HepG2 (cell line): Measurements from ENCODE around the gene PSKH1. TPM values are rescaled to one million over a fixed set of nuclear protein-coding genes. Genes with fewer than 3 reads are reported as not detected.
A peak's percentile ranks its signal among the peaks of the same experiment; 100 is the strongest.

ENCODE experiments used
- BCL6 ChIP-seq: IDR thresholded peaks from 2 replicates; pipeline ENCODE4 v1.6.1; 2016; ENCODE audit warnings: missing genetic modification reagents, missing compliant biosample characterization
- ELF3 ChIP-seq: IDR thresholded peaks from 2 replicates; pipeline ENCODE4 v1.6.1; 2016; ENCODE audit warnings: missing genetic modification reagents, missing compliant biosample characterization
- FOXA1 ChIP-seq, 2 experiments: fragments of 450-650 bp in 1 of 2; sonication (generic) in 1 of 2; formaldehyde crosslinking in 1 of 2; IDR thresholded peaks; 2 replicates each; pipeline versions ENCODE4 v1.4.0 to v1.6.1; 2016 to 2020; ENCODE audit warnings: missing genetic modification reagents in 1 of 2
- FOXA3 ChIP-seq: IDR thresholded peaks from 2 replicates; pipeline ENCODE4 v1.6.1; 2016; ENCODE audit warnings: missing genetic modification reagents, missing compliant biosample characterization
- FOXK2 ChIP-seq: fragments of 450-650 bp; IDR thresholded peaks from 2 replicates; pipeline ENCODE4 v1.6.1; 2016
- MIXL1 ChIP-seq: IDR thresholded peaks from 2 replicates; pipeline ENCODE4 v1.6.1; 2016
- MZF1 ChIP-seq: sonication (generic); formaldehyde crosslinking; IDR thresholded peaks from 2 replicates; pipeline ENCODE4 v1.8.1; 2023; ENCODE audit warnings: mild to moderate bottlenecking, missing genetic modification reagents, borderline replicate concordance
- SETDB1 ChIP-seq: sonication (generic); formaldehyde crosslinking; IDR thresholded peaks from 2 replicates; pipeline ENCODE4 v1.5.1; 2020; ENCODE audit warnings: missing genetic modification reagents, mild to moderate bottlenecking, borderline replicate concordance
- ZFP41 ChIP-seq: sonication (generic); formaldehyde crosslinking; IDR thresholded peaks from 2 replicates; pipeline ENCODE4 v1.4.0; 2020; ENCODE audit warnings: mild to moderate bottlenecking, missing genetic modification reagents, borderline replicate concordance
- ZKSCAN5 ChIP-seq: sonication (generic); formaldehyde crosslinking; IDR thresholded peaks from 2 replicates; pipeline ENCODE4 v1.5.1; 2020; ENCODE audit warnings: mild to moderate bottlenecking, missing genetic modification reagents
- ZNF274 ChIP-seq: sonication (generic); formaldehyde crosslinking; IDR thresholded peaks from 2 replicates; pipeline ENCODE4 v1.5.1; 2020; ENCODE audit warnings: mild to moderate bottlenecking, missing genetic modification reagents
- ZNF326 ChIP-seq: sonication (generic); formaldehyde crosslinking; IDR thresholded peaks from 2 replicates; pipeline ENCODE4 v1.4.0; 2020; ENCODE audit warnings: missing genetic modification reagents, borderline replicate concordance
- ZNF709 ChIP-seq: sonication (generic); formaldehyde crosslinking; IDR thresholded peaks from 2 replicates; pipeline ENCODE4 v1.5.0; 2020; ENCODE audit warnings: mild to moderate bottlenecking, missing genetic modification reagents
- ZNF879 ChIP-seq: sonication (generic); formaldehyde crosslinking; IDR thresholded peaks from 2 replicates; pipeline ENCODE4 v1.8.1; 2023; ENCODE audit warnings: missing genetic modification reagents
- polyA plus RNA-seq, 8 experiments: library from polyadenylated mRNA; depleted of rRNA in 3 of 8; stranded (reverse) in 7 of 8; unstranded in 1 of 8; fragments of >200 nt; fragmentation: Illumina TruSeq in 4 of 8; extraction: Trizol in 4 of 8; gene quantifications; 2 replicates each; pipeline versions ENCODE4 v1.2.1 to v1.2.3, GENCODE V29; 2011 to 2016; ENCODE audit warnings: low read depth in 4 of 8, missing spikeins in 1 of 8, mixed read lengths in 1 of 8; ENCODE audit not compliant: insufficient read depth in 1 of 8
- total RNA-seq, 5 experiments: library from RNA; depleted of rRNA; stranded (reverse); fragments of >200 nt; fragmentation: Illumina TruSeq; extraction: Trizol; gene quantifications; 2 replicates each; pipeline ENCODE4 v1.2.3, GENCODE V29; 2016; ENCODE audit warnings: low read depth in 1 of 5
- TF ChIP-seq, protein P1 (sequence below), 2 experiments: fragments of 450-650 bp in 1 of 2; sonication (generic) in 1 of 2; formaldehyde crosslinking in 1 of 2; IDR thresholded peaks; 2 replicates each; pipeline versions ENCODE4 v1.6.1 to v1.8.0; 2016 to 2022; ENCODE audit warnings: antibody characterized with exemption in 1 of 2, mild to moderate bottlenecking in 1 of 2, missing genetic modification reagents in 1 of 2
- TF ChIP-seq, protein P2 (sequence below): sonication (generic); formaldehyde crosslinking; IDR thresholded peaks from 2 replicates; pipeline ENCODE4 v1.4.0; 2020; ENCODE audit warnings: mild to moderate bottlenecking, missing genetic modification reagents

PSKH1 gene
- total and polyA plus RNA-seq, 2 of the 13 experiments (the other 11 are each of a cell fraction or from before 2014, with no cell fraction given), result 8.4 to 19.1 TPM

DNA sequence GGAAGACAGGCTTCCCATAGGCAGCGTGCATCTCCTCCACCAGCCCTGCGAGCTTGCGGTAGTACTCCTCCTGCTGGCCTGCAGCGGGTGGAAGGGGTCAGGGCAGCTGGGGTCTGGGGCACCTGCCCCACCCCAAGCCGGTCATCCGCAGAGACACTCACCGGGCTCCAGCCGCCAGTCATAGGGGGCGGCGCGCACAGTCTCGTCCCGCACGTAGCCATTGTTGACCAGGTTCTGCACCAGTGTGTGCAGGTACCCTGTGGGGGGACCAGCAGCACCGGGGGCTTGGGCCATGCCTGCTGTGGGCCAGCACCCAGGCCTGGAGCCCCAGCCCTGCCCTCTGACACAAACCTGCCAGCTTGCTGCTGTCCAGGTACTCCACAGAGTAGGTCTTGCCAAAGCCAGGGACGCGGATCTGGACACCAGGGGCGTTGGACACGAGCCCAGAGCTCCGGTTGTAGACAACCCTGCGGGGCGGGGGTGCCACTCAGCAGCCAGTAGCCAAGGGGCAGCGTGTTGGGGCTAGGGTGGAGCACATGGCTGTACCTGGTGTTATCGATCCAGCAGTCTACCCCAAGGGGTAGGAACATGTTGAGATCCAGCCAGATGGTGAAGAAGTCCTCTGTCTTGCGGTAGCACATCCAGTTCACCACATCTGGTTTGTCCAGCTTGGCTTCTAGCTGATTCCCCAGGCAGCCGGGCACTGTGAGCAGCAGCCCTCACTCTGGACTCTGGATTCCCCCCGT, 49.6 kb downstream of the PSKH1 start (continued):
- TF ChIP-seq, protein P1, sequence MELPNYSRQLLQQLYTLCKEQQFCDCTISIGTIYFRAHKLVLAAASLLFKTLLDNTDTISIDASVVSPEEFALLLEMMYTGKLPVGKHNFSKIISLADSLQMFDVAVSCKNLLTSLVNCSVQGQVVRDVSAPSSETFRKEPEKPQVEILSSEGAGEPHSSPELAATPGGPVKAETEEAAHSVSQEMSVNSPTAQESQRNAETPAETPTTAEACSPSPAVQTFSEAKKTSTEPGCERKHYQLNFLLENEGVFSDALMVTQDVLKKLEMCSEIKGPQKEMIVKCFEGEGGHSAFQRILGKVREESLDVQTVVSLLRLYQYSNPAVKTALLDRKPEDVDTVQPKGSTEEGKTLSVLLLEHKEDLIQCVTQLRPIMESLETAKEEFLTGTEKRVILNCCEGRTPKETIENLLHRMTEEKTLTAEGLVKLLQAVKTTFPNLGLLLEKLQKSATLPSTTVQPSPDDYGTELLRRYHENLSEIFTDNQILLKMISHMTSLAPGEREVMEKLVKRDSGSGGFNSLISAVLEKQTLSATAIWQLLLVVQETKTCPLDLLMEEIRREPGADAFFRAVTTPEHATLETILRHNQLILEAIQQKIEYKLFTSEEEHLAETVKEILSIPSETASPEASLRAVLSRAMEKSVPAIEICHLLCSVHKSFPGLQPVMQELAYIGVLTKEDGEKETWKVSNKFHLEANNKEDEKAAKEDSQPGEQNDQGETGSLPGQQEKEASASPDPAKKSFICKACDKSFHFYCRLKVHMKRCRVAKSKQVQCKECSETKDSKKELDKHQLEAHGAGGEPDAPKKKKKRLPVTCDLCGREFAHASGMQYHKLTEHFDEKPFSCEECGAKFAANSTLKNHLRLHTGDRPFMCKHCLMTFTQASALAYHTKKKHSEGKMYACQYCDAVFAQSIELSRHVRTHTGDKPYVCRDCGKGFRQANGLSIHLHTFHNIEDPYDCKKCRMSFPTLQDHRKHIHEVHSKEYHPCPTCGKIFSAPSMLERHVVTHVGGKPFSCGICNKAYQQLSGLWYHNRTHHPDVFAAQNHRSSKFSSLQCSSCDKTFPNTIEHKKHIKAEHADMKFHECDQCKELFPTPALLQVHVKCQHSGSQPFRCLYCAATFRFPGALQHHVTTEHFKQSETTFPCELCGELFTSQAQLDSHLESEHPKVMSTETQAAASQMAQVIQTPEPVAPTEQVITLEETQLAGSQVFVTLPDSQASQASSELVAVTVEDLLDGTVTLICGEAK (IDR thresholded peaks at IDR 0.05), result no peak
- TF ChIP-seq, protein P1 (CRISPR knock-in tag; IDR thresholded peaks at IDR 0.05), result 0 out of 2 replicates have a peak, but pooled peaks have one; percentile 63
- TF ChIP-seq SETDB1 (peak; percentile 44; the same call in 1 of the 2 replicates), BCL6 (CRISPR knock-in tag) (peak; percentile 25), MZF1 (CRISPR knock-in tag) (0 out of 2 replicates have a peak, but pooled peaks have one; percentile 57), ZKSCAN5 (CRISPR knock-in tag) (0 out of 2 replicates have a peak, but pooled peaks have one; percentile 47), ZNF326 (CRISPR knock-in tag) (0 out of 2 replicates have a peak, but pooled peaks have one; percentile 41), ELF3 (CRISPR knock-in tag) (peak; percentile 8; the same call in 1 of the 2 replicates), FOXA1 (IDR thresholded peaks at IDR 0.05) (no peak), FOXA1 (CRISPR knock-in tag; IDR thresholded peaks at IDR 0.05) (0 out of 2 replicates have a peak, but pooled peaks have one; percentile 25), FOXA3 (0 out of 2 replicates have a peak, but pooled peaks have one; percentile 10), ZNF879 (CRISPR knock-in tag) (peak; percentile 67; the same call in 1 of the 2 replicates), FOXK2 (no peak), MIXL1 (CRISPR knock-in tag) (0 out of 2 replicates have a peak, but pooled peaks have one; percentile 65), ZNF274 (CRISPR knock-in tag) (peak; percentile 19; the same call in 1 of the 2 replicates), ZNF709 (no peak), ZFP41 (CRISPR knock-in tag) (0 out of 2 replicates have a peak, but pooled peaks have one; percentile 25)
- TF ChIP-seq, protein P2, sequence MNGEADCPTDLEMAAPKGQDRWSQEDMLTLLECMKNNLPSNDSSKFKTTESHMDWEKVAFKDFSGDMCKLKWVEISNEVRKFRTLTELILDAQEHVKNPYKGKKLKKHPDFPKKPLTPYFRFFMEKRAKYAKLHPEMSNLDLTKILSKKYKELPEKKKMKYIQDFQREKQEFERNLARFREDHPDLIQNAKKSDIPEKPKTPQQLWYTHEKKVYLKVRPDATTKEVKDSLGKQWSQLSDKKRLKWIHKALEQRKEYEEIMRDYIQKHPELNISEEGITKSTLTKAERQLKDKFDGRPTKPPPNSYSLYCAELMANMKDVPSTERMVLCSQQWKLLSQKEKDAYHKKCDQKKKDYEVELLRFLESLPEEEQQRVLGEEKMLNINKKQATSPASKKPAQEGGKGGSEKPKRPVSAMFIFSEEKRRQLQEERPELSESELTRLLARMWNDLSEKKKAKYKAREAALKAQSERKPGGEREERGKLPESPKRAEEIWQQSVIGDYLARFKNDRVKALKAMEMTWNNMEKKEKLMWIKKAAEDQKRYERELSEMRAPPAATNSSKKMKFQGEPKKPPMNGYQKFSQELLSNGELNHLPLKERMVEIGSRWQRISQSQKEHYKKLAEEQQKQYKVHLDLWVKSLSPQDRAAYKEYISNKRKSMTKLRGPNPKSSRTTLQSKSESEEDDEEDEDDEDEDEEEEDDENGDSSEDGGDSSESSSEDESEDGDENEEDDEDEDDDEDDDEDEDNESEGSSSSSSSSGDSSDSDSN, result peak; percentile 7
